ENCODE data around the gene MRC2. TPM values are rescaled to one million over a fixed set of nuclear protein-coding genes. Genes with fewer than 3 reads are reported as not detected.

The MRC2 gene
- total RNA-seq, 2 experiments from 2014 or later: 8.1 to 9.0 TPM

DNA sequence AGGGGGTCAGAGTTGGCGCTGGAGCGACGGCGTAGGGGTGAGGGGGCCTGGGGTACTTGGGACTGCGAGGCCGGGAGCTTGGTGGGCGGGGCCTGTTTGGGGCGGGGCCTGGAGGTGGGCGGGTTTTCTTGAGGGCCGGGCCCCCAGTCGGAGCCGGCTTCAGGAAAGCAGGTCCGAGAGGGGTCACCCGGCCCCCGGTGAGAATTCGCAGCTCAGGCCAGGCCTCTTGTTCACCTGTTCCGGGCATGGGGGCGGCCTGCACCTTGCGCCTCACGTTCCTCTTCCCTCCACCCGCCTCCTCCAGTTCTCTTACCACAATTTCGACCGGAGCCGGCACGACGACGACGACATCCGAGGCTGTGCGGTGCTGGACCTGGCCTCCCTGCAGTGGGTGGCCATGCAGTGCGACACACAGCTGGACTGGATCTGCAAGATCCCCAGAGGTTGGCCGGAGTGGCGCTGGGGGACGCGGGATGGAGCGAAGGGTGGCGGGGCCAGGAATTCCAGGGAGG is 52.5 kb downstream of the MRC2 start:
- Mint-ChIP-seq H3K4me1 (ENCODE audit: low read depth) (no peaks in the 10 kb centered on the region), H3K4me3 (no peak overlapping the region), H3K9me3 (no peaks in the 10 kb centered on the region), H3K27me3 (no peaks in the 10 kb centered on the region), H3K36me3 (ENCODE audit: low read depth) (no peaks in the 10 kb centered on the region), H3K27ac (no peak overlapping the region)
- TF ChIP-seq, protein P1, sequence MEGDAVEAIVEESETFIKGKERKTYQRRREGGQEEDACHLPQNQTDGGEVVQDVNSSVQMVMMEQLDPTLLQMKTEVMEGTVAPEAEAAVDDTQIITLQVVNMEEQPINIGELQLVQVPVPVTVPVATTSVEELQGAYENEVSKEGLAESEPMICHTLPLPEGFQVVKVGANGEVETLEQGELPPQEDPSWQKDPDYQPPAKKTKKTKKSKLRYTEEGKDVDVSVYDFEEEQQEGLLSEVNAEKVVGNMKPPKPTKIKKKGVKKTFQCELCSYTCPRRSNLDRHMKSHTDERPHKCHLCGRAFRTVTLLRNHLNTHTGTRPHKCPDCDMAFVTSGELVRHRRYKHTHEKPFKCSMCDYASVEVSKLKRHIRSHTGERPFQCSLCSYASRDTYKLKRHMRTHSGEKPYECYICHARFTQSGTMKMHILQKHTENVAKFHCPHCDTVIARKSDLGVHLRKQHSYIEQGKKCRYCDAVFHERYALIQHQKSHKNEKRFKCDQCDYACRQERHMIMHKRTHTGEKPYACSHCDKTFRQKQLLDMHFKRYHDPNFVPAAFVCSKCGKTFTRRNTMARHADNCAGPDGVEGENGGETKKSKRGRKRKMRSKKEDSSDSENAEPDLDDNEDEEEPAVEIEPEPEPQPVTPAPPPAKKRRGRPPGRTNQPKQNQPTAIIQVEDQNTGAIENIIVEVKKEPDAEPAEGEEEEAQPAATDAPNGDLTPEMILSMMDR (IDR thresholded peaks at IDR 0.05): no peak
- DNase-seq (no peak), ATAC-seq (no peak)
- POLR2A ChIA-PET: no interaction called here
- CTCF ChIA-PET: no interaction called here
- intact Hi-C loops (cut with micrococcal nuclease): no loop called here

GRCh38 chr17:62680541-62681052 is 53.1 kb downstream of the MRC2 start:
- H3K36me3 Mint-ChIP-seq (ENCODE audit: low read depth): no peaks in the 10 kb centered on the region
- H3K27me3 Mint-ChIP-seq: no peaks in the 10 kb centered on the region
- no peak overlapping the region for H3K4me3 Mint-ChIP-seq
- TF ChIP-seq, protein P1 (IDR thresholded peaks at IDR 0.05): no peak
- POLR2A ChIA-PET: no interaction called here
- CTCF ChIA-PET: no interaction called here
- no peaks in the 10 kb centered on the region for H3K9me3 Mint-ChIP-seq
- no peak overlapping the region for H3K27ac Mint-ChIP-seq
- no peak for DNase-seq
- intact Hi-C loops (cut with micrococcal nuclease): no loop called here
- no peak for ATAC-seq
- H3K4me1 Mint-ChIP-seq (ENCODE audit: low read depth): no peaks in the 10 kb centered on the region

DNA sequence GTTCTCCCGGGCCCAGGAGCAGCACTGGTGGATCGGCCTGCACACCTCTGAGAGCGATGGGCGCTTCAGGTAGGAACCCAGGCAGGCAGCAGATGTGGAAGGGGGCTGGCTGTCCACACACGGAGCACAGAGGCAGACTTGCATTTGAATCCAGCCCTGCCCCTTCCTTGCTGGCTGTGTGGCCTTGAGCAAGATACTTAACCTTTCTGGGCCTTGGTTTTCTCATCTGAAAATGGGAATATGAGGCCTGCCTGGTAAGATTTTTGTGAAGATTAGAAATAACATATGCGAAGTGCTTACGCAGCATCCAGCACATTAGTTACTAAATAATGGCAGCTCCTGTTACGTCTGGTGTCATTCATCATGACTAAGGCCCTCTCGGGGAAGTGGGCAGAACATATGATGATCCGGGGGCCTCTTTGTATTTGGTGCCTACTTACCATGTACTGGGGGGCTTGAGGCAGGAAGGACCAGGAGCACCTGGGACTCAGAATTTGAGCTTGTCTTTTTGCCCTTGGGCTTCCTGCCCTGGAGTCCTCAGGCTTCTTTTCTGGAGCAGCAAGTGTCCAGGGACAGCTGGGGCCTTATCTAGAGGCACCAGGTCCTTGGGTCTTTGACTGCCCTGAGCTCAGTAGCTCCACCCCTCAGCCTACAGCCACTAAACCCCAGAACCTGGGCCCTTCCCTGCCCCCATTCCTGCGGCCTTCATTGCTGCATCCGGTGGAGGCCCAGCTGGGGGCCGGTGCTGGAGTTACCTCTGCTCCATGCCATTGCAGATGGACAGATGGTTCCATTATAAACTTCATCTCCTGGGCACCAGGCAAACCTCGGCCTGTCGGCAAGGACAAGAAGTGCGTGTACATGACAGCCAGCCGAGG is 53.8 kb downstream of the MRC2 start:
- H3K4me1 Mint-ChIP-seq (ENCODE audit: low read depth): no peaks in the 10 kb centered on the region
- H3K27ac Mint-ChIP-seq: no peak overlapping the region
- no peak overlapping the region for H3K4me3 Mint-ChIP-seq
- ChIA-PET CTCF (no interaction called here), POLR2A (no interaction called here)
- no peaks in the 10 kb centered on the region for H3K36me3 Mint-ChIP-seq (ENCODE audit: low read depth)
- no peak for DNase-seq
- no peaks in the 10 kb centered on the region for H3K27me3 Mint-ChIP-seq
- intact Hi-C loops (cut with micrococcal nuclease): no loop called here
- TF ChIP-seq, protein P1 (IDR thresholded peaks at IDR 0.05): no peak
- ATAC-seq: no peak
- H3K9me3 Mint-ChIP-seq: no peaks in the 10 kb centered on the region

DNA sequence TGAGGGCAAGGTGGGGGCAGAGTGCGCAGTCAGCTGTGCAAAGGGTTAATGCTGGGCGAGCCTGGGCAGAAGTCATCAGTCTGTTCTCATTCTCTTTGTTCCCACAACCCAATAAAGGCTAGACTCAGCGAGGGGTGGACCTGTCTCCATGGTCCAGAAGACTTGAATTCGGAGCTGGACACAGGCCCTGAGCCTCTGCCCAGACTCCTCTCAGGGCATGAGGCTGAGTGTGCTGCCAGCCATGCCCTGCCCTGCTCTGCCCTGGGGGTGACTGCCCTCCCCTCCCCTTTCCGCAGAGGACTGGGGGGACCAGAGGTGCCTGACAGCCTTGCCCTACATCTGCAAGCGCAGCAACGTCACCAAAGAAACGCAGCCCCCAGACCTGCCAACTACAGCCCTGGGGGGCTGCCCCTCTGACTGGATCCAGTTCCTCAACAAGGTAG is 54.5 kb downstream of the MRC2 start:
- Mint-ChIP-seq H3K4me1 (ENCODE audit: low read depth) (no peaks in the 10 kb centered on the region), H3K36me3 (ENCODE audit: low read depth) (no peaks in the 10 kb centered on the region), H3K27ac (no peak overlapping the region), H3K27me3 (no peaks in the 10 kb centered on the region), H3K4me3 (no peak overlapping the region), H3K9me3 (no peaks in the 10 kb centered on the region)
- no peak for ATAC-seq
- intact Hi-C loops (cut with micrococcal nuclease): no loop called here
- CTCF ChIA-PET: no interaction called here
- TF ChIP-seq, protein P1 (IDR thresholded peaks at IDR 0.05): no peak
- POLR2A ChIA-PET: no interaction called here
- DNase-seq: no peak

- ATAC-seq: no peak
- Mint-ChIP-seq H3K27ac (no peak overlapping the region), H3K9me3 (no peaks in the 10 kb centered on the region), H3K27me3 (no peaks in the 10 kb centered on the region), H3K36me3 (ENCODE audit: low read depth) (no peaks in the 10 kb centered on the region), H3K4me3 (no peak overlapping the region), H3K4me1 (ENCODE audit: low read depth) (no peaks in the 10 kb centered on the region)
- DNase-seq: no peak
- intact Hi-C loops (cut with micrococcal nuclease): no loop called here
- CTCF ChIA-PET: no interaction called here
- POLR2A ChIA-PET: no interaction called here
- TF ChIP-seq, protein P1 (IDR thresholded peaks at IDR 0.05): no peak
Measured at GRCh38 chr17:62684179-62684578, 56.7 kb downstream of the MRC2 start.
